HPDE6-E6E7 (cell line): Measurements from ENCODE around the gene C3orf62.
"Not testable (repeated sequence)": the region's sequence is repeated elsewhere in the genome, so short reads cannot be mapped to it uniquely, and the experiment has no call there.

Experiments used
- DNase-seq: peaks from one replicate; pipeline ENCODE4 v3.0.0; 2011; ENCODE audit warnings: missing footprints; ENCODE audit errors: extremely low spot score

The C3orf62 gene

GRCh38 chr3:49269443-49270155 lies 7.4 kb downstream of the C3orf62 start:
- no peak for DNase-seq

GRCh38 chr3:49266410-49267095 lies 10.5 kb downstream of the C3orf62 start:
- DNase-seq: no peak

- no peak for DNase-seq
Measured at GRCh38 chr3:49265661-49266386, 11.2 kb downstream of the C3orf62 start.

- no peak for DNase-seq
Measured at GRCh38 chr3:49263159-49263889, 13.7 kb downstream of the C3orf62 start.

- DNase-seq: no peak
Measured at GRCh38 chr3:49260806-49261324, 16.2 kb downstream of the C3orf62 start.

GRCh38 chr3:49257187-49257586 lies 19.8 kb downstream of the C3orf62 start:
- DNase-seq: no peak

- DNase-seq: no peak
Measured at GRCh38 chr3:49255718-49256511, 21.1 kb downstream of the C3orf62 start.

- DNase-seq: no peak
Measured at GRCh38 chr3:49255112-49255511, 21.9 kb downstream of the C3orf62 start.

- DNase-seq: no peak
Measured at GRCh38 chr3:49253512-49253911, 23.5 kb downstream of the C3orf62 start.

GRCh38 chr3:49248840-49249227 lies 28.2 kb downstream of the C3orf62 start:
- no peak for DNase-seq

GRCh38 chr3:49244581-49245205 lies 32.3 kb downstream of the C3orf62 start:
- DNase-seq: peak; percentile 50

GRCh38 chr3:49240091-49240490 lies 36.9 kb downstream of the C3orf62 start:
- DNase-seq: not testable (repeated sequence)

GRCh38 chr3:49238274-49239127 lies 38.5 kb downstream of the C3orf62 start:
- peak; percentile 26 for DNase-seq

- DNase-seq: no peak
Measured at GRCh38 chr3:49237344-49237743, 39.7 kb downstream of the C3orf62 start.

GRCh38 chr3:49236226-49236625 lies 40.8 kb downstream of the C3orf62 start:
- DNase-seq: no peak

GRCh38 chr3:49228817-49229216 lies 48.2 kb downstream of the C3orf62 start:
- not testable (repeated sequence) for DNase-seq

GRCh38 chr3:49222002-49222401 lies 55.0 kb downstream of the C3orf62 start:
- no peak for DNase-seq

GRCh38 chr3:49220985-49221563 lies 56.0 kb downstream of the C3orf62 start:
- DNase-seq: not testable (repeated sequence)

GRCh38 chr3:49219132-49219531 lies 57.9 kb downstream of the C3orf62 start:
- DNase-seq: no peak
